ENCODE results near the gene C1orf115. TPM values are rescaled to one million over a fixed set of nuclear protein-coding genes. Genes with fewer than 3 reads are reported as not detected.

C1orf115 gene
- total RNA-seq, 1 donor = 3.5 TPM

DNA sequence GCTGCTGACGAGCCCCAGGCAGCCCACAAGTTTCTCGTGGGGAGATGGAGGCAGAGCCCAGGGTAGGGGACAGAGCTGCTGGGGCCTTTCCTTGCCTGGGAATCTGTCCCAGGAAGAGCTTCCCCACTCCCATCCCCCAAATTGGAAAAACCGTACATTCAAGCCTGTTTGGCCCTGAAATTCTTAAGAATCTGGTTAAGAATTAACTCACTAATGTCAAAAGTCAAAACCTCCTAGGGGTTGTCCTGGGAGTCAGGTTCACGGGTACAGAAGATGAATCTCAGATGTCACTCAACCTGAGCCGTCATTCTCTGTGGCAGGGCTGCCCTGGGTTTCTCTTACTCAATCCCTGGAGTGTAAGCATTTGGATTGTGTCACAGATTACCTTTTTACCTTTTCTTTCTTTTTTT, 8.4 kb downstream of the C1orf115 start:
- H3K4me3 ChIP-seq (ENCODE audit: low read depth, low read length) = no peak overlapping the region
- TF ChIP-seq, protein P1, sequence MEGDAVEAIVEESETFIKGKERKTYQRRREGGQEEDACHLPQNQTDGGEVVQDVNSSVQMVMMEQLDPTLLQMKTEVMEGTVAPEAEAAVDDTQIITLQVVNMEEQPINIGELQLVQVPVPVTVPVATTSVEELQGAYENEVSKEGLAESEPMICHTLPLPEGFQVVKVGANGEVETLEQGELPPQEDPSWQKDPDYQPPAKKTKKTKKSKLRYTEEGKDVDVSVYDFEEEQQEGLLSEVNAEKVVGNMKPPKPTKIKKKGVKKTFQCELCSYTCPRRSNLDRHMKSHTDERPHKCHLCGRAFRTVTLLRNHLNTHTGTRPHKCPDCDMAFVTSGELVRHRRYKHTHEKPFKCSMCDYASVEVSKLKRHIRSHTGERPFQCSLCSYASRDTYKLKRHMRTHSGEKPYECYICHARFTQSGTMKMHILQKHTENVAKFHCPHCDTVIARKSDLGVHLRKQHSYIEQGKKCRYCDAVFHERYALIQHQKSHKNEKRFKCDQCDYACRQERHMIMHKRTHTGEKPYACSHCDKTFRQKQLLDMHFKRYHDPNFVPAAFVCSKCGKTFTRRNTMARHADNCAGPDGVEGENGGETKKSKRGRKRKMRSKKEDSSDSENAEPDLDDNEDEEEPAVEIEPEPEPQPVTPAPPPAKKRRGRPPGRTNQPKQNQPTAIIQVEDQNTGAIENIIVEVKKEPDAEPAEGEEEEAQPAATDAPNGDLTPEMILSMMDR (IDR thresholded peaks at IDR 0.05; ENCODE audit: insufficient read depth, low read depth, low read length) = no peak
- no peak for DNase-seq (ENCODE audit: low read depth)

DNA sequence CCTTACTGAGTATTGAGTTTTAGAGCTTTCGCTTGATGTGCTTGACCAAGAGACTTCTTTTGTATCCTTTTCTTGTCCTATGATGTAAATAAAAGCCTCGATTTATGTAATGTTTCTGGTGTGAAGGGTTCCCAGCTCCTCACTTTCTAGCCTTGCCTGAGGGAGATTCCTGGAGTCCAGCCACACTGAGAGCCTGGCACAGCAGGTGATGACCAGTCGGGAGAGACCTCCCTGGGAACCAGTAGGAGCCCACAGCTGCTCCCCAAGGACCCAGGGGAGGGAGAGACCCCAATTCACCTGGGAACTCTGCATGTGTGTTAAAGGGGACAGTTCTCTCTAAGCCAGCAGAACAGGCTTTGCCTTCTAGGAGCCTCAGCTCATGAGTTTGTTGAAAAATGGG, 8.9 kb downstream of the C1orf115 start:
- TF ChIP-seq, protein P1 (IDR thresholded peaks at IDR 0.05; ENCODE audit: insufficient read depth, low read depth, low read length) = no peak
- no peak for DNase-seq (ENCODE audit: low read depth)
- H3K4me3 ChIP-seq (ENCODE audit: low read depth, low read length) = no peak overlapping the region

DNA sequence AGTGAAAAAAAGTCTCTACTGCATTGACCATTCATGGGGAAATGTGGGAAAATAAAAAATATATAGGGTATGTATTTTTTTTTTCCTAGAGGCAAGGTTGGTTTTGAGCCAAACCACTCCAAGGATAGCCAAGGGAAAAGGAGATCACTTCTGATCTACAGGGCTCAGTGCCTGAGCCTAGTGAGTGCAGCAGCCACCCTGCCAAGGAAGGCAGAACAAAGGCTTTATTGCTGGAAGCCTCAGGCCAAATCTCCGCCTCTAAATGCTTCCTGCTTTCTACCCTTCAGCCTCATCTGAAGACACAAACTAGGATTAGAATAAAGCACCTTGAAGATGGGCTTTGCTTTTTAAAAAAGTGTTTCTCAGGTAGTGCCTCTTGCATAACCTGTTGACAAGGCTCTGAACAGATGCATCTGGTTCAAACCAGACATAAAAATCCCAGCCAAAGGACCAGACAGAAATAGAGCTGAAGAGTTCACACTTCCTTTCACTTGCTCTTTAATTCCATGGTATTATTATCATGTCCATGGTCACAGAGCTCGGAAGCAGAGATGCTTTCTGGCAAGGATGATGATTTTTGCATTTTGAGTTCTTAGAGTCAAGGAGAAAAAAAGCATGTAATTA, 10.5 kb downstream of the C1orf115 start:
- TF ChIP-seq, protein P1 (IDR thresholded peaks at IDR 0.05; ENCODE audit: insufficient read depth, low read depth, low read length) = no peak
- DNase-seq (ENCODE audit: low read depth) = no peak
- no peak overlapping the region for H3K4me3 ChIP-seq (ENCODE audit: low read depth, low read length)

DNA sequence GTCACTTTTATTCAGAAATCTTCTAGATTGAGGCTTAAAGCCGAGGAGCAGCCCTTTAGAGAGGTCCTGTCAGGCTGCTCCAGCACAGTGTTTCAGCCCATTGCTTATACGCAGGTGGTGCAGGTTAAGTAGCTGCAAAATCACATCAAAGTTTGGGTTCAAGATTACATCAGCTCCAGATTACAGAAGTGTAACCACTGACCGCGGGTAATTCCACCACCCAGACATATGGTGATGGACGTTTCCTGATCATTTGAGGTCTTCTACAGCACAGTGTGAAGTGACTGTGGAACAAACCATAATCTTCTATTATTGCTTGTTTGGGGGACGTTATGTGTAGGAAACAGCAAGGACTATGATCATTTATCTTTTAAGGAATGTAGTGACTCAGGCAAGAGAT, 11.8 kb downstream of the C1orf115 start:
- DNase-seq (ENCODE audit: low read depth) = no peak
- no peak overlapping the region for H3K4me3 ChIP-seq (ENCODE audit: low read depth, low read length)
- TF ChIP-seq, protein P1 (IDR thresholded peaks at IDR 0.05; ENCODE audit: insufficient read depth, low read depth, low read length) = no peak

DNA sequence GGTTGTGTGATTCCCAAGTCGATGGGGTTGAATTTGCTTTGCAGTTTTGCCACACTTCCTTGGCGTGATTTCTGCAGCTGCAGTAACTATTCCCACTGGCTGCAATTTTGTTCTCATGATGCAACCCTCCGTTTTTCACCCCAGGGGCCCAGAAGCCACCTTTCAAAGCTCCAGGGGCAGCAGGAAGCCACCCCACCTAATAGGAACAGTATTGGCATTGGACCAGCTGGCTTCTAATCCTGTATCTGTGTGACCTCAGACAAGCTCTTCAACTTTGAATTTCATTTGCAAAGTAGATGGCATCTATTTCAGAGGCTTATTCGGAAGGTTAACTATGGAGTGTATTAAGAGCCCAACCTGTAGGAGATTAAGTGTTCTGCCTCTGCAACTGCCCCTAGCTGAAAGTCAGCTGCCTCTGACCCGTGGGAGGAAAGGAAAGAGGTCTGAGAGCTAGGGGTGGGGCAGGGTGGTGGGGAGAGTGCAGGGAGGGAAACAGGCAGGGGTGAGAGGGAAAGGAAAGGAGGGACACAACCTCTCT, 12.6 kb downstream of the C1orf115 start:
- no peak overlapping the region for H3K4me3 ChIP-seq (ENCODE audit: low read depth, low read length)
- TF ChIP-seq, protein P1 (IDR thresholded peaks at IDR 0.05; ENCODE audit: insufficient read depth, low read depth, low read length) = no peak
- DNase-seq (ENCODE audit: low read depth) = no peak

DNA sequence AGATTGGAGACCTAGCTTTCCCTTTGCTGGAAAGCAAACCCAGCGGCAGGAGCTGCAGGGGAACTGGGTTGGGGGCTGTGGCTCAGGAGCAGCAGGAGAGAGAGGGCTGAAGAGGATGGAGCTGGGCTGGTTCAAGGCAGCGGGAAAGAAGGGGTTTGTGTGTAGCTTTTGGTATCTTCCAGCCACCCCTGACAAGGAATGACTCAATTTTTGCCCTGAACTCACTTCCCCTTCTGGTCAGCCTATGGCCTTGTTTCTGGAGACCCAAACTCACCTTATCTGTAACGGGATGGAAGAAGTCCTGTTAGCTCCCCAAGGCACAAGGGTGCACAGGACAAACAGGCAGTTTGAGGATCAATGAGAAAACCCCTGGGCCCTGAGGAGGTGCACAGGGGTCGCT, 13.1 kb downstream of the C1orf115 start:
- no peak for DNase-seq (ENCODE audit: low read depth)
- TF ChIP-seq, protein P1 (IDR thresholded peaks at IDR 0.05; ENCODE audit: insufficient read depth, low read depth, low read length) = no peak
- H3K4me3 ChIP-seq (ENCODE audit: low read depth, low read length) = no peak overlapping the region

DNA sequence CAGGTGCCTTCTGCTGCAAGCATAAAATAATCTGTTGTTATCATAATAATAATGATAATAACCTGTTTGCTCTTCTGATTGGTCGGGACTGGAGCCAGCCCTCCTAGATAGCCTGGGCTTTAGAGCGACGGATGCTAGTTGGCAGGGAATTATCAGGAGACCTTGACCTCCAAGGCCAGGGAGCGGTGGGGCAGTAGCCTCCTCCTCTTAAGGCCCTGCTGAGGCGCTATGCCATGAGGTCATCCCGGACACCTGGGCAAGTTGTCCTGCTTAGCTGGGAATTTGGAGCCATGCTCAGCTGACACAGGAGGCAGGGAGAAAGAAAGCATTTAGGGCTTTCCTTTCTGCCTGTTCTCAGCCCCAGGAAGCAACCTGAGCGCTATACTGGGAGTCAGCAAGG, 15.6 kb downstream of the C1orf115 start:
- TF ChIP-seq, protein P1 (IDR thresholded peaks at IDR 0.05; ENCODE audit: insufficient read depth, low read depth, low read length) = no peak
- no peak for DNase-seq (ENCODE audit: low read depth)
- no peak overlapping the region for H3K4me3 ChIP-seq (ENCODE audit: low read depth, low read length)

Data from fibroblast of villous mesenchyme (primary cell).